Measurements from ENCODE around the gene TMEM59L.

TMEM59L gene

DNA sequence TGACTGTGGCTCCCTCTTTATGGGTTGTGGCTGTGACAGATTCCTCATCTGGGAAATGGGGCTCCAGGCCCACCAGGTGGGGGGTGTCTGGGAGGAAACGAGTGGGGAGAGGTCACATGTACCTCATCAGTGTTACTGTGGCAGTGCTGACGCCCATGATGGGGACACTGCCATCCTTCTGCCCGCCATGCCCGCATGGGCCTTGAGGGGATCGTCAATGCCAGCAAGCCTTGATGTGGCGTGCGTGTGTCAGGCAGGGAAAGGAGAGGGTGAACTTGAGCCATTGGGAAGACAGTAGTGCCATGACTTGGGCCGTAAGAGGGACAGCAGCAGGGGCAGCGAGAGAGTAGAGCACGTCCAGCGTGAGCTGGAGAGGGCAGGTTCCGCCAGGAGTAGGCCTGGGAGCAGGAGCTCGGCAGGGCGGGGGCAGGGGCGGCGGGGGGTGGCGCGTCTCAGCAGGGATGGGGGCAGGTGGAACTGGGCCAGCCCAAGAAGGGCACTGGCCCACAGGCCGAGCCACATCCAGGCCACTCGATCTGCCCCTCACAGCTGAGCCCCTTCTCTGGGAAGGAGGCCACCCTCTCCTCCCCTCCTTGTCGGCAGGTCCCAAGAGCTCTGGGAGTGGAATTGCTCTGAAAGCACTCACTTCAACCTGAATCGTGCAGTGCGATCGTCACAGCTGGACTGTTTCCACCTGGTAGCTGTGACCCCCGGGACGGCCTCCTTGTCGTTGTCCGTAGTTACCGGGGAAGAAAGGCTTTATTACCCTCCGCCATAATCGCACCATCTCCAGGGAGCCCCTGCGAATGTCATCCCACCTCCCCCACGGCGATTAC lies 34.1 kb downstream of the TMEM59L start:
- in situ Hi-C loops (cut with HindIII; ENCODE audit: low pct_ligation_motif_present, low sequenced_read_pairs) = no loop called here
- Histone ChIP-seq H3K36me3 (replicated peaks) (no peaks in the 10 kb centered on the region), H3K4me3 (ENCODE audit: low read depth, low read length) (no peak overlapping the region), H3K27ac (no peak overlapping the region), H3K27me3 (replicated peaks) (no peaks in the 10 kb centered on the region)
- TF ChIP-seq, protein P1, sequence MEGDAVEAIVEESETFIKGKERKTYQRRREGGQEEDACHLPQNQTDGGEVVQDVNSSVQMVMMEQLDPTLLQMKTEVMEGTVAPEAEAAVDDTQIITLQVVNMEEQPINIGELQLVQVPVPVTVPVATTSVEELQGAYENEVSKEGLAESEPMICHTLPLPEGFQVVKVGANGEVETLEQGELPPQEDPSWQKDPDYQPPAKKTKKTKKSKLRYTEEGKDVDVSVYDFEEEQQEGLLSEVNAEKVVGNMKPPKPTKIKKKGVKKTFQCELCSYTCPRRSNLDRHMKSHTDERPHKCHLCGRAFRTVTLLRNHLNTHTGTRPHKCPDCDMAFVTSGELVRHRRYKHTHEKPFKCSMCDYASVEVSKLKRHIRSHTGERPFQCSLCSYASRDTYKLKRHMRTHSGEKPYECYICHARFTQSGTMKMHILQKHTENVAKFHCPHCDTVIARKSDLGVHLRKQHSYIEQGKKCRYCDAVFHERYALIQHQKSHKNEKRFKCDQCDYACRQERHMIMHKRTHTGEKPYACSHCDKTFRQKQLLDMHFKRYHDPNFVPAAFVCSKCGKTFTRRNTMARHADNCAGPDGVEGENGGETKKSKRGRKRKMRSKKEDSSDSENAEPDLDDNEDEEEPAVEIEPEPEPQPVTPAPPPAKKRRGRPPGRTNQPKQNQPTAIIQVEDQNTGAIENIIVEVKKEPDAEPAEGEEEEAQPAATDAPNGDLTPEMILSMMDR (IDR thresholded peaks at IDR 0.05; ENCODE audit: low read depth, low read length, missing control alignments) = no peak
- no peak for DNase-seq

DNA sequence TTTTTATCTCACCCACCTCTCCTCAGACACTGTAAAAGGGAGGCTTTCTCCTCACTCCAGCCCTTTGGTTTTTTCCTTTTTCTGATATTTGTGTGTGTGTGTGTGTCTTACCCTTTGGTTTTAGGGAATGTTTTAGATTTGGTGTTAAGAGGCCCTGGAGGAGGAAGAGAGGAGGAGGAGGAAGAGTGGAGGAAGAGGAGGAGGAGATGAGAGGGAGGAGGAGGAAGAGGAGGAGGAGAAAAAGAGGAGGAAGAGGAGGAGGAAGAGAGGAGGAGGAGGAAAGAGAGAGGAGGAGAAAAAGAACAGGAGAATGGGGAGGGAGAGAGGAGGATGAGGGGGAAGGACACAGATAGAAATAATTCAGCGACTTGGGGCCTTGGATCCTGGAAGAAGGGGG lies 34.7 kb downstream of the TMEM59L start:
- H3K4me3 ChIP-seq (ENCODE audit: low read depth, low read length) = no peak overlapping the region
- H3K27me3 ChIP-seq (replicated peaks) = no peaks in the 10 kb centered on the region
- TF ChIP-seq, protein P1 (IDR thresholded peaks at IDR 0.05; ENCODE audit: low read depth, low read length, missing control alignments) = no peak
- no peaks in the 10 kb centered on the region for H3K36me3 ChIP-seq (replicated peaks)
- H3K27ac ChIP-seq = no peak overlapping the region
- in situ Hi-C loops (cut with HindIII; ENCODE audit: low pct_ligation_motif_present, low sequenced_read_pairs) = no loop called here
- DNase-seq = no peak

DNA sequence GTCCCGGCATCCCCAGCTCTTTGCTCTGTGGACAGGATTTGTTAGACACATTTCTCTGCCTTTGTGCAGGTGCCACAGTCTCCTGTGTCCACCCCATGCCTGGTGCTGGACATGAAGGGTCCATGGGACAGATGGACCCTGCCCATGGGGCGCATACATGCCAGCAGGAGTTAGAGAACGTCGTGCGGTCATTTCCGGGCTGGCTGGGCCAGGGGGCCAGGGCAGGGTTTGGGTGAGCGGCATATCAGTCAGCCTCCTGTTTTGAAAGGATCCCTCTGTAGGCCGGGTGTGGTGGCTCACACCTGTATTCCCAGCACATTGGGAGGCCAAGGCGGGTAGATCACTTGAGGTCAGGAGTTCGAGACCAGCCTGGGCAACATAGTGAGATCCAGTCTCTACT lies 35.1 kb downstream of the TMEM59L start:
- in situ Hi-C loops (cut with HindIII; ENCODE audit: low pct_ligation_motif_present, low sequenced_read_pairs) = no loop called here
- H3K4me3 ChIP-seq (ENCODE audit: low read depth, low read length) = no peak overlapping the region
- H3K27me3 ChIP-seq (replicated peaks) = no peaks in the 10 kb centered on the region
- no peak overlapping the region for H3K27ac ChIP-seq
- DNase-seq = no peak
- TF ChIP-seq, protein P1 (IDR thresholded peaks at IDR 0.05; ENCODE audit: low read depth, low read length, missing control alignments) = no peak
- no peaks in the 10 kb centered on the region for H3K36me3 ChIP-seq (replicated peaks)

DNA sequence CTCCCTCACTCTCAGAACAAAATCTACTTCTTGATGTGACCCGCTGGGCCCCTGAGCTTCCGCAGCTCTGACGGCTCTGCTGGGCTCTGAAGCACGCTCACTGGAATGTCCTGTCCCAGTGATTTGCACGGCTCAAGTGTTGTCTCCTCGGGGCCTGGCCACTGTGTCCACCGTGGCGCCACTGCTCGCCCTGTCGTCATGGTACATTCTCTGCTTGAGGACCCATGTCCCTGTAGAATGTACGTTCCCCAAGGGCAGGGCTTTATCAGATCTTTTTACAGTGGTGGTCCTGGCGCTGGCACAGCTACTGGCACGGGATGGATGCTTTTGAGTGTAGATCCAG lies 36.3 kb downstream of the TMEM59L start:
- no peak overlapping the region for H3K4me3 ChIP-seq (ENCODE audit: low read depth, low read length)
- TF ChIP-seq, protein P1 (IDR thresholded peaks at IDR 0.05; ENCODE audit: low read depth, low read length, missing control alignments) = no peak
- H3K36me3 ChIP-seq (replicated peaks) = no peaks in the 10 kb centered on the region
- H3K27ac ChIP-seq = peak overlapping the region; percentile 90
- DNase-seq = peak; percentile 48
- H3K27me3 ChIP-seq (replicated peaks) = no peaks in the 10 kb centered on the region
- in situ Hi-C loops (cut with HindIII; ENCODE audit: low pct_ligation_motif_present, low sequenced_read_pairs) = no loop called here

DNA sequence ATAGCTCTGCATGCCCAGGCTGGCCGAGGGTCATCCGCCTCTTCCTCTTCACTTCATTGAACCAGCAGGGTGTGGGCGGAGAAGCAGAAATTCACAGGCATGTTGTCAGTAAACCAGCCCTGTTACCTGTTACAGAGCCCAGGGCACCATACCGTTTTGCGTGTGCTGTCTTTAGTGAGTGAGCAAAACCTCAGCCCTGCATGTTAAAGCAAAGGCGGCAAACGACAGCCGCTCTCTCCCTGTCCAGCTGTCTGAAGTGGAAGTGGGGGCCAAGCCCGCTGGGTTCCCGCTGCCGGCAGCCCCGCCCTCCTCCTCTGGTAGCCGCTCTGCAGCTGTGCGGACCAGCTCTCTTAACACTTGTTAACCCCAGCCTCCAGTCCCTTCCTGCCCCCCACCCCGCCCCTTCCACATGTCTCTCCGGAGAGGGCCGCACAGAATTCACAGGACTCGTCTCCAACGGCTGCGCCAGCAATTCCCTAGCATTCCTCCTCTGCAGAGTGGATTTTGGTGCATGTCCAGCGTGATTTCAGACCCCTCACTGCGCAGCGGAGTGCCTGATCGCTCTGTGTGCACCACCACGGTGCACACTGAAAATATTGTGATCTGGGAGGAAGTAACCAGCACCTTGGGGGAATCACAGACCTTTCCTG lies 36.8 kb downstream of the TMEM59L start:
- H3K36me3 ChIP-seq (replicated peaks) = no peaks in the 10 kb centered on the region
- peak overlapping the region; percentile 90 for H3K27ac ChIP-seq
- H3K27me3 ChIP-seq (replicated peaks) = no peaks in the 10 kb centered on the region
- H3K4me3 ChIP-seq (ENCODE audit: low read depth, low read length) = no peak overlapping the region
- TF ChIP-seq, protein P1 (IDR thresholded peaks at IDR 0.05; ENCODE audit: low read depth, low read length, missing control alignments) = no peak
- in situ Hi-C loops (cut with HindIII; ENCODE audit: low pct_ligation_motif_present, low sequenced_read_pairs) = no loop called here
- peak; percentile 51 for DNase-seq
